Osteoblast (primary cell): ENCODE results near the gene ZNF777. TPM values are rescaled to one million over a fixed set of nuclear protein-coding genes. Genes with fewer than 3 reads are reported as not detected.

Experiments used
- DNase-seq: peaks from one replicate; pipeline ENCODE4 v3.0.0; 2011; ENCODE audit warnings: low spot score, mixed read lengths; ENCODE audit not compliant: insufficient read length; ENCODE audit errors: missing footprints
- H2AFZ ChIP-seq: 2 replicates; pipeline ENCODE4 v1.6.0; 2011; ENCODE audit warnings: mild to moderate bottlenecking, low read length
- H3K27ac ChIP-seq: 2 replicates; pipeline ENCODE4 v1.5.1; 2011; ENCODE audit warnings: mild to moderate bottlenecking, low read depth, low read length, moderate library complexity
- H3K27me3 ChIP-seq: 2 replicates; pipeline ENCODE4 v1.6.0; 2012; ENCODE audit warnings: mild to moderate bottlenecking, control low read depth, inconsistent platforms, low read length, moderate library complexity; ENCODE audit not compliant: insufficient read depth
- H3K36me3 ChIP-seq: 2 replicates; pipeline ENCODE4 v1.5.1; 2011; ENCODE audit warnings: mild to moderate bottlenecking, low read length, control low read depth, moderate library complexity; ENCODE audit not compliant: insufficient read depth
- H3K4me1 ChIP-seq: 2 replicates; pipeline ENCODE4 v1.5.1; 2011; ENCODE audit warnings: mild to moderate bottlenecking, low read length, control low read depth, moderate library complexity; ENCODE audit not compliant: insufficient read depth
- H3K4me2 ChIP-seq: 2 replicates; pipeline ENCODE4 v1.6.0; 2011; ENCODE audit warnings: mild to moderate bottlenecking, low read length; ENCODE audit not compliant: insufficient read depth
- H3K4me3 ChIP-seq: fragments of 200-600 bp; sonication (generic); 3 replicates; pipeline ENCODE4 v1.5.1; 2012; ENCODE audit warnings: mild to moderate bottlenecking, low read length, inconsistent platforms; ENCODE audit not compliant: insufficient read depth
- H3K79me2 ChIP-seq: 2 replicates; pipeline ENCODE4 v1.6.0; 2012; ENCODE audit warnings: mild to moderate bottlenecking, low read length, control low read depth, inconsistent platforms; ENCODE audit not compliant: insufficient read depth
- H3K9me3 ChIP-seq: 2 replicates; pipeline ENCODE4 v1.5.1; 2011; ENCODE audit warnings: low read depth, low read length, control low read depth
- H4K20me1 ChIP-seq: 2 replicates; pipeline ENCODE4 v1.6.0; 2012; ENCODE audit warnings: mild to moderate bottlenecking, low read length, control low read depth; ENCODE audit not compliant: insufficient read depth
- CTCF ChIP-seq: IDR thresholded peaks from 2 replicates; pipeline ENCODE4 v1.5.1; 2011; ENCODE audit warnings: mild to moderate bottlenecking, low read depth, low read length, moderate library complexity; ENCODE audit errors: extremely low read depth
- total RNA-seq: library from RNA; depleted of rRNA; stranded (reverse); fragments of >200 nt; gene quantifications from 2 replicates; pipeline ENCODE4 v1.2.3, GENCODE V29; 2012

The ZNF777 gene
- total RNA-seq, 1 donor: 7.6 TPM

DNA sequence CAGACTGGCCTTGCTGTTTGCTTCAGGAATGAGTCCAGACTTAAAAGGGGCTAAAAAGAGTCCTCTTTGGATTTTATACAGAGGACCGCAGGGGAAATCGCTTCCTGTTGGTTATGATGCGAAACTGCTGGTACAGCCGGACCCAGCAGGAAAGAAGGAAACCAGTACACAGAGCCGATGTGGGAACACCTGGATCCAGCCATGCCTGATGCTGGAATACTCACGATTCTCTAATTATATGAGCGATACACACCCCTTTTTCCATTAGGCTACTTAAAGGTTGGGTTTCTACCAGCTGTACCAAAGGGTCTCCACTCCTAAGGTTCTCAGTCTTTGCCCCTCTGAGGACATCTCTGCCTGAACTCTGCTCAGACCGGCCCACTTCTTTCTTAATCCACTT is 27.7 kb downstream of the ZNF777 start:
- H3K4me2 ChIP-seq: no peak overlapping the region
- H2AFZ ChIP-seq: no peak overlapping the region
- H3K79me2 ChIP-seq: no peaks in the 10 kb centered on the region
- no peaks in the 10 kb centered on the region for H3K4me1 ChIP-seq
- TF ChIP-seq CTCF: no peak
- no peaks in the 10 kb centered on the region for H3K27me3 ChIP-seq
- DNase-seq: peak; percentile 73
- peaks cover 23% of the 10 kb centered on the region for H3K36me3 ChIP-seq
- no peak overlapping the region for H3K4me3 ChIP-seq
- H3K27ac ChIP-seq: no peak overlapping the region
- no peaks in the 10 kb centered on the region for H4K20me1 ChIP-seq
- no peaks in the 10 kb centered on the region for H3K9me3 ChIP-seq

DNA sequence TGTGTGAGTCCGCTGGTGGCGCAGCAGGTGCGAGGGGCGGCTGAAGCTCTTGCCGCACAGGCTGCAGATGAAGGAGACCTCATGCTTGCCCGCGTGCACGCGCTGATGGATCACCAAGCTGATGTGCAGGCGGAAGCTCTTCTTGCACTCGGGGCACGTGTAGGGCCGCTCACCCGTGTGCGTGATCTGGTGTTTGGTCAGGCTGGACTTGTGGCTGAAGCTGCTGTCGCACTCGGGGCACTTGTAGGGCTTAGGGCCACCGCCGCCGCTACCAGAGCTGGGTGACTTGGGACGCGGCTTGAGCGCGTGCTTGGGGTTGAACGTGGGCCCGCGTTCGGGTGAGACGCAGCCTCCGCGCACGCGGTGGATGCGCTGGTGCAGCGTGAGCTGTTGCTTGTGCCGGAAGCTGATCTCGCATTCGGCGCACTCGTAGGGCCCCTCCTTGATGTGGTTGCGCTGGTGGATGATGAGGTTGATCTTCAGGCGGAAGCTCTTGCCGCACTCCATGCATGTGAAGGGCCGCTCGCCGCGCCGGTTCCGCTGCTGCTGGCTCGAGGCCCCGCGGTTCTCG is 28.7 kb downstream of the ZNF777 start:
- peak; percentile 50 for DNase-seq
- H3K9me3 ChIP-seq: no peaks in the 10 kb centered on the region
- H2AFZ ChIP-seq: no peak overlapping the region
- no peaks in the 10 kb centered on the region for H3K4me1 ChIP-seq
- H3K79me2 ChIP-seq: no peaks in the 10 kb centered on the region
- H3K27ac ChIP-seq: no peak overlapping the region
- peaks cover 23% of the 10 kb centered on the region for H3K36me3 ChIP-seq
- H3K27me3 ChIP-seq: no peaks in the 10 kb centered on the region
- no peaks in the 10 kb centered on the region for H4K20me1 ChIP-seq
- H3K4me2 ChIP-seq: no peak overlapping the region
- TF ChIP-seq CTCF: no peak
- H3K4me3 ChIP-seq: no peak overlapping the region

GRCh38 chr7:149431486-149432120 is 29.3 kb downstream of the ZNF777 start:
- no peak for TF ChIP-seq CTCF
- no peak overlapping the region for H3K4me3 ChIP-seq
- no peak overlapping the region for H3K4me2 ChIP-seq
- no peaks in the 10 kb centered on the region for H3K9me3 ChIP-seq
- no peak overlapping the region for H2AFZ ChIP-seq
- H3K79me2 ChIP-seq: no peaks in the 10 kb centered on the region
- H4K20me1 ChIP-seq: no peaks in the 10 kb centered on the region
- DNase-seq: peak; percentile 25
- H3K27me3 ChIP-seq: no peaks in the 10 kb centered on the region
- H3K36me3 ChIP-seq: peaks cover 22% of the 10 kb centered on the region
- no peaks in the 10 kb centered on the region for H3K4me1 ChIP-seq
- no peak overlapping the region for H3K27ac ChIP-seq

DNA sequence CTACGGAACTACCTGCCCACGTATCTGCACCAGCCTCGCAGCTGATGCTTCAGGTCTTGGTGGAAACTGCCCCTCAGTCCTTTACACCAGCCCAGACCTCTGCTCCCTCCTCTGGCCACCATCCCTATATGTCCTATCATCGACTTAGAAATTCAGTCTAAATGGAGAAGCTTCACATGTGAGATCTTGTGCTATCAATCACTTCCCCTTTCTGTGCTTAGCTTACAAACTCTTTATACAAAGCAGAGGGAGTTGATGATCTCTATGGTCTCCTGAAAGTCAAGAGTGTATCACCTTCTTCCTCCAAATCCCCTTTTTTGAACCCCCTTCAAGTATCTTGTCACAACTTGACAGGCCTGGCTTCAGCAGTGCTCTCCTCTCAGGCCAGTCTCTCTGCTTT is 30.7 kb downstream of the ZNF777 start:
- peaks cover 14% of the 10 kb centered on the region for H3K36me3 ChIP-seq
- no peak overlapping the region for H3K27ac ChIP-seq
- no peak for TF ChIP-seq CTCF
- H3K4me3 ChIP-seq: no peak overlapping the region
- DNase-seq: peak; percentile 21
- H3K4me2 ChIP-seq: no peak overlapping the region
- no peak overlapping the region for H2AFZ ChIP-seq
- H3K27me3 ChIP-seq: no peaks in the 10 kb centered on the region
- H3K4me1 ChIP-seq: no peaks in the 10 kb centered on the region
- H4K20me1 ChIP-seq: no peaks in the 10 kb centered on the region
- no peaks in the 10 kb centered on the region for H3K9me3 ChIP-seq
- no peaks in the 10 kb centered on the region for H3K79me2 ChIP-seq
